Prostate gland (tissue), 2 donors: ENCODE data around the gene WFIKKN2. TPM values are rescaled to one million over a fixed set of nuclear protein-coding genes. Genes with fewer than 3 reads are reported as not detected.

Source experiments
- DNase-seq: peaks from one replicate; pipeline ENCODE4 v3.0.0-alpha.2; 2019; ENCODE audit warnings: low spot score
- H3K27ac ChIP-seq, 2 donors: fragments of 200-600 bp; sonication (generic); 2 replicates each; pipeline ENCODE4 v1.5.1; 2017 to 2019
- H3K27me3 ChIP-seq: fragments of 200-600 bp; sonication (generic); replicated peaks from 2 replicates; pipeline ENCODE4 v1.5.1; 2019; ENCODE audit not compliant: insufficient read depth
- H3K36me3 ChIP-seq, 2 donors: fragments of 200-600 bp; sonication (generic); 1 replicate in 1 of 2; 2 replicates in 1 of 2; pipeline versions ENCODE4 v1.5.1 to v1.8.1; 2017 to 2019
- H3K4me1 ChIP-seq: fragments of 200-600 bp; sonication (generic); replicated peaks from 2 replicates; pipeline ENCODE4 v1.5.1; 2019
- H3K4me3 ChIP-seq, 2 donors: fragments of 200-600 bp; sonication (generic); 2 replicates each; pipeline ENCODE4 v1.5.1; 2017 to 2019
- H3K9me3 ChIP-seq: fragments of 200-600 bp; sonication (generic); 2 replicates; pipeline ENCODE4 v1.5.1; 2017
- POLR2A ChIP-seq: fragments of 450-650 bp; IDR thresholded peaks from one replicate; pipeline ENCODE4 v1.6.1; 2016; ENCODE audit warnings: antibody characterized with exemption, mild to moderate bottlenecking
- POLR2AphosphoS5 ChIP-seq: sonication (generic); formaldehyde crosslinking; IDR thresholded peaks from one replicate; pipeline ENCODE4 v1.6.1; 2017; ENCODE audit warnings: antibody characterized with exemption
- WGBS: methylation state at CpG from one replicate; pipeline ENCODE4 v1.1.5; 2018; 5-methylcytosine and 5-hydroxymethylcytosine counted together
- intact Hi-C: fragments of 100-400 bp; cut with DNase I; formaldehyde crosslinking; loops from one replicate; pipeline ENCODE4 v1.14.2; 2022
- total RNA-seq, 2 donors: library from RNA; depleted of rRNA; stranded (reverse); fragments of >200 nt; gene quantifications; one replicate each; pipeline ENCODE4 v1.1.0, GENCODE V29; 2016
- TF ChIP-seq, protein P1 (sequence below), 4 experiments: fragments of 200-600 bp in 2 of 4; fragments of 450-650 bp in 2 of 4; sonication (generic) in 2 of 4; IDR thresholded peaks; 1 replicate in 3 of 4; 2 replicates in 1 of 4; pipeline ENCODE4 v1.5.1; 2016 to 2019; ENCODE audit warnings: antibody characterized with exemption in 4 of 4, mild to moderate bottlenecking in 2 of 4, moderate library complexity in 2 of 4

Gene WFIKKN2
- total RNA-seq, 2 donors from 2014 or later, result 0.18 to 2.4 TPM

DNA sequence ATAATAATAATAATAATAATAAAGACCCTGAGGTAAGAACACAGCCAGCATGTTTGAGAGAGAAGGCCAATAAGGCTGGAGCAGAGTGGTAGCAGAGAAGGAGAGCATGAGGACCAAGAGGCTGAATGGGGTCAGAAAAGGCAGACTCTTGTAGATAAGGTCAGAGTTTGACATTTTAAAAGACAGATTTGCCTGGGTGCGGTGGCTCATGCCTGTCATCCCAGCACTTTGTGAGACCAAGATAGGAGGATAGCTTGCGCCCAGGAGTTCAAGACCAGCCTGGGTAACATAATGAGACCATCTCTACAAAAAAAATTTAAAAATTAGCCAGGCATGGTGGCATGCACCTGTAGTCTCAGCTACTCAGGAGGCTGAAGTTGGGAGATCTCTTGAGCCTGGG lies 11.0 kb upstream of the WFIKKN2 start:
- intact Hi-C loops, result no loop called here
- TF ChIP-seq, protein P1, sequence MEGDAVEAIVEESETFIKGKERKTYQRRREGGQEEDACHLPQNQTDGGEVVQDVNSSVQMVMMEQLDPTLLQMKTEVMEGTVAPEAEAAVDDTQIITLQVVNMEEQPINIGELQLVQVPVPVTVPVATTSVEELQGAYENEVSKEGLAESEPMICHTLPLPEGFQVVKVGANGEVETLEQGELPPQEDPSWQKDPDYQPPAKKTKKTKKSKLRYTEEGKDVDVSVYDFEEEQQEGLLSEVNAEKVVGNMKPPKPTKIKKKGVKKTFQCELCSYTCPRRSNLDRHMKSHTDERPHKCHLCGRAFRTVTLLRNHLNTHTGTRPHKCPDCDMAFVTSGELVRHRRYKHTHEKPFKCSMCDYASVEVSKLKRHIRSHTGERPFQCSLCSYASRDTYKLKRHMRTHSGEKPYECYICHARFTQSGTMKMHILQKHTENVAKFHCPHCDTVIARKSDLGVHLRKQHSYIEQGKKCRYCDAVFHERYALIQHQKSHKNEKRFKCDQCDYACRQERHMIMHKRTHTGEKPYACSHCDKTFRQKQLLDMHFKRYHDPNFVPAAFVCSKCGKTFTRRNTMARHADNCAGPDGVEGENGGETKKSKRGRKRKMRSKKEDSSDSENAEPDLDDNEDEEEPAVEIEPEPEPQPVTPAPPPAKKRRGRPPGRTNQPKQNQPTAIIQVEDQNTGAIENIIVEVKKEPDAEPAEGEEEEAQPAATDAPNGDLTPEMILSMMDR (IDR thresholded peaks at IDR 0.05), result no peak

DNA sequence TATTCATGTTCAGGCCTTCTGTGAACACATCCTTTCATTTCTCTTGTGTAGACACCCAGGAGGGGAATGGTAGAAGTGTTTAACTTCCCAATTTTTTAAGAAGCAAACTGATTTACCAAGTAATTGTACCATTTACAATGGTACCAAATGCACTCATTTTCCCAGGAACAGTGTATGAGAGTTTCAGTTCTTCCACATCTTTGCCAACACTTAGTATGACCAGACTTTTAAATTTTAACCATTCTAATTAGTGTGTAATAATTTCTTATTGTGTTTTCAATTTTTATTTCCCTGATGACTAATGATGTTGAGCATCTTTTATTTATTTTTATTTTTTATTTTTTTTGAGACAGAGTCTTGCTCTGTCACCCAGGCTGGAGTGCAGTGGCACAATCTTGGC lies 10.2 kb upstream of the WFIKKN2 start:
- Histone ChIP-seq H3K9me3 (no peaks in the 10 kb centered on the region), H3K36me3 (no peaks in the 10 kb centered on the region), H3K4me1 (no peaks in the 10 kb centered on the region), H3K27ac (no peak overlapping the region), H3K27me3 (no peaks in the 10 kb centered on the region), H3K4me3 (no peak overlapping the region)
- TF ChIP-seq POLR2AphosphoS5, result no peak
- no peak for TF ChIP-seq POLR2A
- TF ChIP-seq, protein P1 (IDR thresholded peaks at IDR 0.05), result no peak
- DNase-seq, result no peak
- intact Hi-C loops, result no loop called here

More for the DNA sequence above, 11.0 kb upstream of the WFIKKN2 start:
- DNase-seq, result no peak
- no peaks in the 10 kb centered on the region for H3K4me1 ChIP-seq
- H3K27ac ChIP-seq, result no peak overlapping the region
- no peak overlapping the region for H3K4me3 ChIP-seq
- no peaks in the 10 kb centered on the region for H3K27me3 ChIP-seq
- no peaks in the 10 kb centered on the region for H3K36me3 ChIP-seq
- WGBS, result 96% methylated on average over 2 of the region's 2 CpGs
- H3K9me3 ChIP-seq, result no peaks in the 10 kb centered on the region

DNA sequence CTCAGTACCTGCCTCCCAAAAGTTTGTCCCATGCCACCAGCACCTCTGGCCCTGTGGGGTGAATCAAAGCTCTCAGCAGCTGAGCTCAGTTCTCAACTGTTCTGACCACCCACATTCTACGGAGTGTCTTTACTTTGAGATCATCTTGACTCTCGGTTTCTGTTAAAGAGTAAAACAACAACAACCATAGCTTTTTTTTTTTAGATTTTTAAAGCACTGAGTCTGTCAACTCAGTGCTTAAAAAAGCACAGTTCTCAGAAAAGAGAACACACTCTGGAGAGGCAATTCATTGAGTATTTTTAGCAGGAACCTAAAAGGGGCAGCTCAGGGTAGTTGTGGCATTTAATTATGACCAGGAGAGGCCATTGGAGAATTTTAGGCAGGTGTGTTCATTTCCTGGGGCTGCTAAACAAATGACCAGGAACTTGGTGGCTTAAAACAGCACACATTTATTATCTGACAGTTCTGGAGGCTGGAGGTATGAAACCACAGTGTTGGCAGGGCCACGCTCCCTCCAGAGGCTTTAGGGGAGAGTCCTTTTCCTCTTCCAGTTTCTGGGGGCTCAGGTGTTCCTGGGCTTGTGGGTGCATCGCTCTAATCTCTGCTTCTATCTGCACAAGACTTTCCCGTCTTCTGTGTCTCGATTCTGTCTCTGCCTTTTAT lies 6.7 kb upstream of the WFIKKN2 start:
- Histone ChIP-seq H3K27me3 (no peaks in the 10 kb centered on the region), H3K4me3 (no peak overlapping the region), H3K36me3 (no peaks in the 10 kb centered on the region), H3K27ac (no peak overlapping the region), H3K9me3 (no peaks in the 10 kb centered on the region), H3K4me1 (no peaks in the 10 kb centered on the region)
- intact Hi-C loops, result no loop called here
- TF ChIP-seq POLR2A, result no peak
- DNase-seq, result no peak
- WGBS, result 79% methylated on average over 6 of the region's 6 CpGs

DNA sequence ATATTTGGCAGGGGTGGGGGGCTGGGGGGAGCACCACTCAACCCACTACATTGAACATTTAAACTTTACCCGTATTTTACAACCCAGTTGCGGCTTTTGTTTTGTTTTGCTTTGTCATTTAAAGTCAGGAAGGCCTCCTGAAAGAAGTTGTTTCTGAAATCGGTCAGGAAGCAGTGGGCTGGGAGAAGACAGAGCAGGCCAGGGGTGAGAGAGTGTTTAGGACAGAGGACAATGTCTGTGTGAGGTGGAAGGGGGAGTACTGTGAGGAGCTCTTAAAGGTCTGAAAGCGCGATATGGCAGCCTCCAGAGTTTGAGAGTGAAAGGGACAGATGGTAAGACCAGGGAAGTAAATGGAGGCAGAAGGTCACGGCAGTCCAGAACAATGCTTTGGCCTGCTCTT lies 6.1 kb upstream of the WFIKKN2 start:
- Histone ChIP-seq H3K36me3 (no peaks in the 10 kb centered on the region), H3K27ac (no peak overlapping the region), H3K9me3 (no peaks in the 10 kb centered on the region), H3K4me3 (no peak overlapping the region), H3K27me3 (no peaks in the 10 kb centered on the region), H3K4me1 (no peaks in the 10 kb centered on the region)
- intact Hi-C loops, result no loop called here
- WGBS, result 86% methylated on average over 6 of the region's 6 CpGs
- DNase-seq, result no peak
- TF ChIP-seq, protein P1 (IDR thresholded peaks at IDR 0.05), result no peak
- TF ChIP-seq POLR2AphosphoS5 (no peak), POLR2A (no peak)

DNA sequence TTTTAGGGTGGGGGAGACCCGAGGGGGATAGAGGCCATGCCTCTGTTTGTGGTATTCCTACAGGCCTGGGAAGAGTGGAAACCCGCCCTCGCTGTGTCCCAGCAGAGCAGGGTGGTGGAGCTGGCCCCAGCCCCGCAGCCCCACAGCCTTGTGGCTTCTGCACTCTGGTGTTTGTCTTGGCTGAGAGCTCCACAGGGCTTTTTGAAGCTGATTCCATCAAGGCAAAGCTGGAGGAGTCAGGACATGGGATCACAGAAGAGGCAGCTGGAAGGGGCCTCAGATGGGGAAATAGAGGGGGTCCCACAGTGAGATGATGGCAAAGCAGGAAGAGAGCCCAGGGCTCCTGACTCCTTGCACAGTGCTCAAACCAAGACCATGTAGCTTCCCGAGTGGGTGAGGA lies 5.0 kb upstream of the WFIKKN2 start:
- Histone ChIP-seq H3K36me3 (no peaks in the 10 kb centered on the region), H3K27ac (no peak overlapping the region), H3K27me3 (no peaks in the 10 kb centered on the region), H3K4me1 (no peaks in the 10 kb centered on the region), H3K9me3 (no peaks in the 10 kb centered on the region), H3K4me3 (no peak overlapping the region)
- intact Hi-C loops, result no loop called here
- TF ChIP-seq POLR2A (no peak), POLR2AphosphoS5 (no peak)
- TF ChIP-seq, protein P1 (IDR thresholded peaks at IDR 0.05), result no peak
- no peak for DNase-seq
- whole genome bisulfite sequencing, result 60% methylated on average over 5 of the region's 5 CpGs
